AG04449 (cell line): ENCODE data around the gene ARPC4.
"Not testable (repeated sequence)": the region's sequence is repeated elsewhere in the genome, so short reads cannot be mapped to it uniquely, and the experiment has no call there.

Source experiments
- CTCF ChIA-PET: fragments of 350-600 bp; formaldehyde crosslinking; extraction: SDS; loops from one replicate; lab custom pipeline; 2021; ENCODE audit warnings: antibody characterized with exemption; lab: Yijun Ruan, JAX
- POLR2A ChIA-PET: fragments of 400-600, 350-600 bp; formaldehyde crosslinking; extraction: SDS; loops from one replicate; lab custom pipeline; 2020; ENCODE audit warnings: antibody characterized with exemption, inconsistent platforms; lab: Yijun Ruan, JAX
- DNase-seq: peaks from one replicate; pipeline ENCODE4 v3.0.0-alpha.2; 2010; ENCODE audit warnings: low read depth, low spot score
- H3K4me3 ChIP-seq: 2 replicates; pipeline ENCODE4 v1.5.1; 2011; ENCODE audit warnings: low read depth, mild to moderate bottlenecking, control low read depth, low read length
- TF ChIP-seq, protein P1 (sequence below): IDR thresholded peaks from one replicate; pipeline ENCODE4 v1.5.1; 2011; ENCODE audit warnings: mild to moderate bottlenecking, moderate library complexity, low read length, control low read depth, inconsistent platforms; ENCODE audit not compliant: insufficient read depth; ENCODE audit errors: missing control alignments

The ARPC4 gene

GRCh38 chr3:9768141-9768775, 24.6 kb upstream of the ARPC4 start:
- no peak for DNase-seq
- ChIA-PET POLR2A (no interaction called here), CTCF (interaction anchor here (0.6 kb wide), 1 partner anchor 18 kb away, joined by 3 read pairs; no protein-coding TSS in a partner anchor)
- peak overlapping the region; percentile 66; the same call in 1 of the 2 replicates for H3K4me3 ChIP-seq
- TF ChIP-seq, protein P1, sequence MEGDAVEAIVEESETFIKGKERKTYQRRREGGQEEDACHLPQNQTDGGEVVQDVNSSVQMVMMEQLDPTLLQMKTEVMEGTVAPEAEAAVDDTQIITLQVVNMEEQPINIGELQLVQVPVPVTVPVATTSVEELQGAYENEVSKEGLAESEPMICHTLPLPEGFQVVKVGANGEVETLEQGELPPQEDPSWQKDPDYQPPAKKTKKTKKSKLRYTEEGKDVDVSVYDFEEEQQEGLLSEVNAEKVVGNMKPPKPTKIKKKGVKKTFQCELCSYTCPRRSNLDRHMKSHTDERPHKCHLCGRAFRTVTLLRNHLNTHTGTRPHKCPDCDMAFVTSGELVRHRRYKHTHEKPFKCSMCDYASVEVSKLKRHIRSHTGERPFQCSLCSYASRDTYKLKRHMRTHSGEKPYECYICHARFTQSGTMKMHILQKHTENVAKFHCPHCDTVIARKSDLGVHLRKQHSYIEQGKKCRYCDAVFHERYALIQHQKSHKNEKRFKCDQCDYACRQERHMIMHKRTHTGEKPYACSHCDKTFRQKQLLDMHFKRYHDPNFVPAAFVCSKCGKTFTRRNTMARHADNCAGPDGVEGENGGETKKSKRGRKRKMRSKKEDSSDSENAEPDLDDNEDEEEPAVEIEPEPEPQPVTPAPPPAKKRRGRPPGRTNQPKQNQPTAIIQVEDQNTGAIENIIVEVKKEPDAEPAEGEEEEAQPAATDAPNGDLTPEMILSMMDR = no peak

GRCh38 chr3:9769012-9769411, 23.9 kb upstream of the ARPC4 start:
- H3K4me3 ChIP-seq = peak overlapping the region; percentile 66
- ChIA-PET POLR2A (interaction anchor here (1.1 kb wide), 1 partner anchor 19 kb away, joined by 8 read pairs; the partner anchor contains the start of gene OGG1), CTCF (interaction anchor here (0.6 kb wide), 1 partner anchor 18 kb away, joined by 3 read pairs; no protein-coding TSS in a partner anchor)
- TF ChIP-seq, protein P1 = no peak
- no peak for DNase-seq

- TF ChIP-seq, protein P1 = no peak
- no peak for DNase-seq
- POLR2A ChIA-PET = interaction anchor here (0.8 to 1.4 kb wide), 4 partner anchors 10 to 20 kb away, joined by 3 to 8 read pairs (median 4); partner anchors contain the start of gene OGG1
- H3K4me3 ChIP-seq = peak within 1 kb of the TSS; percentile 66
- CTCF ChIA-PET = no interaction called here
These were observed 23.2 kb upstream of the ARPC4 start, which contains the start of gene CAMK1 for GRCh38 chr3:9769426-9770275. CAMK1 (minus strand) TSS chr3:9769947; CDS start chr3:9767749, 2,198 bp downstream.

- CTCF ChIA-PET = interaction anchor here (1.0 kb wide), 1 partner anchor 37 kb away, joined by 3 read pairs; no protein-coding TSS in a partner anchor
- no peak for DNase-seq
- TF ChIP-seq, protein P1 = no peak
- POLR2A ChIA-PET = interaction anchor here (0.8 to 1.4 kb wide), 4 partner anchors 11 to 21 kb away, joined by 3 to 8 read pairs (median 4); partner anchors contain the start of gene OGG1
- peak overlapping the region; percentile 66 for H3K4me3 ChIP-seq
These were observed 22.5 kb upstream of the ARPC4 start for GRCh38 chr3:9770276-9770812.

- not testable (repeated sequence) for DNase-seq, H3K4me3 ChIP-seq
- ChIA-PET POLR2A (interaction anchor here (1.4 kb wide), 1 partner anchor 11 kb away, joined by 3 read pairs; no protein-coding TSS in a partner anchor), CTCF (interaction anchor here (1.0 kb wide), 1 partner anchor 38 kb away, joined by 3 read pairs; no protein-coding TSS in a partner anchor)
These were observed 21.9 kb upstream of the ARPC4 start for GRCh38 chr3:9771007-9771406.

DNA sequence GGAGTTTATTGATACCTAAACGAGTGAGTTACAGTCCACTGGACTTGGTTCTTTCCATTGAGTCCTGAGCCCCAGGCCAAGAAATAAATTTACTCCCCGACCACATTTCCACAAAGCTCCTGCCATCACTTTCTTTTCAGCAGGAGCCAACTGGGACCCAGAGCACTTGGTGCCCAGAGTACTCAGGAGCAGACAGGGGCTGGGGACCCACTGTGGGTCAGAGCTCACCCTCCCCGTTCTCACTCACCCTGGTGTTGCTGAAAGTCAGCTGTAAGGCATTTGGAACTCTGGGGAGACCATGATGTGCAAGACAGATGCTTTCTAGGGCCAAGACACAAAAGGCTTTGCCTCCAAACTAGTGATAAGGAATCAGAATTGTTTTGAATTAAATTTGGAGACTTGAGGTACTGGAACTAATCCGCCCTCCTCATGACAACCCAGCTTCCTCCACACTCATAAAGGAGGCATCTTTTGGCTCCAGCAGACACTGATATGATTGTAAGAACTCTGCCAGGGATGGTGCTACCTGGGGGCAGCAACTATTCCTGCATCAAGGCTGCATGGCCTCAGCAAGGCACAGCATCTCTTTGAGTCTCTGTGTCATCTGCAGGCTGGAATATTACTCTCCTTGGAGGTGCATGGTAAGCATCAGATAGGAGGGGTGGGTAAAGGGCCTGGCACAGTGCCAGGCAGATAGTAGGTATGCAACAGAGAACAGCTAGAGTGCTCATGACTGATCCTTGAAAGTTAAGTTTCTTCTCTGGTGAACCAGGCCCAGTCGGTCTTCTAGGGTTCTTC, 15.8 kb upstream of the ARPC4 start:
- no peak for DNase-seq
- CTCF ChIA-PET = no interaction called here
- TF ChIP-seq, protein P1 = no peak
- POLR2A ChIA-PET = interaction anchor here (1.7 kb wide), 1 partner anchor 16 kb away, joined by 9 read pairs; the partner anchor contains the start of genes ARPC4 and TADA3
- H3K4me3 ChIP-seq = no peak overlapping the region
